ENCODE results near the gene TEAD4. TPM values are rescaled to one million over a fixed set of nuclear protein-coding genes. Genes with fewer than 3 reads are reported as not detected.

The TEAD4 gene
- total and polyA plus RNA-seq, 9 donors: 3.6 to 19.9 (median 6.7) TPM

GRCh38 chr12:2955888-2956287 lies 3.3 kb upstream of the TEAD4 start:
- WGBS, 3 donors: 94 to 96% (median 95%) methylated on average over 1 of the region's 1 CpG
- intact Hi-C loops (cut with DNase I): loop anchor here in 1 of 4 donors (10.0 kb wide), 1 partner anchor 51 kb away; no protein-coding TSS in a partner anchor
- H3K27me3 ChIP-seq: no peaks in the 10 kb centered on the region
- H3K9me3 ChIP-seq: no peaks in the 10 kb centered on the region
- H3K36me3 ChIP-seq: no peaks in the 10 kb centered on the region
- DNase-seq: no peak
- no peak overlapping the region for H3K27ac ChIP-seq
- peaks cover 5% of the 10 kb centered on the region for H3K4me1 ChIP-seq (ENCODE audit: insufficient read depth)
- TF ChIP-seq EP300 (IDR thresholded peaks at IDR 0.05) (no peak), CTCF (IDR thresholded peaks at IDR 0.05) (no peak), POLR2A (IDR thresholded peaks at IDR 0.05) (no peak)
- no peak overlapping the region for H3K4me3 ChIP-seq

GRCh38 chr12:2957816-2958431 lies 1.3 kb upstream of the TEAD4 start:
- WGBS, 3 donors: 70 to 79% (median 71%) methylated on average over 11 of the region's 11 CpGs
- no peaks in the 10 kb centered on the region for H3K27me3 ChIP-seq
- no peaks in the 10 kb centered on the region for H3K36me3 ChIP-seq
- TF ChIP-seq POLR2A (IDR thresholded peaks at IDR 0.05) (no peak), CTCF (IDR thresholded peaks at IDR 0.05) (no peak), EP300 (IDR thresholded peaks at IDR 0.05) (no peak)
- DNase-seq: no peak
- intact Hi-C loops (cut with DNase I): loop anchor here in 1 of 4 donors (10.0 kb wide), 1 partner anchor 53 kb away; no protein-coding TSS in a partner anchor
- no peak overlapping the region for H3K27ac ChIP-seq
- H3K4me1 ChIP-seq (ENCODE audit: insufficient read depth): peaks cover 5% of the 10 kb centered on the region
- H3K9me3 ChIP-seq: no peaks in the 10 kb centered on the region
- H3K4me3 ChIP-seq: no peak overlapping the region

- Histone ChIP-seq H3K27ac (no peak overlapping the region), H3K4me3 (peak overlapping the region; percentile 60), H3K4me1 (ENCODE audit: insufficient read depth) (peaks cover 5% of the 10 kb centered on the region), H3K36me3 (no peaks in the 10 kb centered on the region), H3K9me3 (no peaks in the 10 kb centered on the region), H3K27me3 (no peaks in the 10 kb centered on the region)
- DNase-seq: peak; percentile 32 to 58 (median 41)
- 1 to 2% (median 2%) methylated on average over 27 to 48 of the region's 48 CpGs for WGBS, 3 donors
- no peak for TF ChIP-seq CTCF (IDR thresholded peaks at IDR 0.05)
- TF ChIP-seq EP300 (IDR thresholded peaks at IDR 0.05): no peak
- no peak for TF ChIP-seq POLR2A (IDR thresholded peaks at IDR 0.05)
- intact Hi-C loops (cut with DNase I): loop anchor here in 1 of 4 donors (10.0 kb wide), 1 partner anchor 54 kb away; no protein-coding TSS in a partner anchor
These were observed 585 bp upstream of the TEAD4 start for GRCh38 chr12:2958432-2959191.

- Histone ChIP-seq H3K36me3 (no peaks in the 10 kb centered on the region), H3K27me3 (no peaks in the 10 kb centered on the region), H3K27ac (no peak overlapping the region), H3K4me3 (peak overlapping the region; percentile 60), H3K9me3 (no peaks in the 10 kb centered on the region), H3K4me1 (ENCODE audit: insufficient read depth) (peaks cover 5% of the 10 kb centered on the region)
- intact Hi-C loops (cut with DNase I): loop anchor here in 1 of 4 donors (10.0 kb wide), 1 partner anchor 55 kb away; no protein-coding TSS in a partner anchor
- WGBS, 3 donors: 2 to 5% (median 2%) methylated on average over 84 to 104 of the region's 104 CpGs
- DNase-seq: peak; percentile 38 to 65 (median 61)
- TF ChIP-seq EP300 (IDR thresholded peaks at IDR 0.05) (no peak), POLR2A (IDR thresholded peaks at IDR 0.05) (peak; percentile 25), CTCF (IDR thresholded peaks at IDR 0.05) (no peak)
These were observed 550 bp downstream of the TEAD4 start for GRCh38 chr12:2959505-2960389.
